Activated T-helper 1 cell treated with anti-CD3 and anti-CD28 coated beads, Interleukin-2, amount 50 U/mL, for 16 hours (primary cell): Measurements from ENCODE around the gene CD200.

Experiments
- DNase-seq, 2 donors: peaks; one replicate each; pipeline ENCODE4 v3.0.0-alpha.2; 2020; ENCODE audit warnings: low read depth in 1 of 2, low spot score in 1 of 2

CD200 gene

DNA sequence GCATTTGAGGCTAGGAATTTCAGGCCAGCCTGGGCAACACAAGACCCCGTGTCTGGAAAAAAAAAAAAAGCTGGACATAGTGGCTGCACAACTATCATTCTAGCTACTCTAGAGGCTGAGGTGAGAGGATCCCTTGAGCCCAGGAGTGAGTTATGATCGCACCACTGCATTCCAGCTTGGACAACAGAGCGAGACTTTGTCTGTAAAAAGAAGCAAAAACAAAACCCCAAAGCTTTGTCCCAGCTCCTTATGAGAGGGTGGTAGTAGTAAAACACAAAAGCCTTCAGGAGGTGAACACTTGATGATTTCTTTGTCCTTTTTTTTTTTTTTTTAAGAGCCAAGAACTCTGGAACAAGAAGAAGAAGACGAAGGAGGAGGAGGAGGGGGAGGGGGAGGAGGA, 1.1 kb upstream of the CD200 start:
- no peak for DNase-seq

DNA sequence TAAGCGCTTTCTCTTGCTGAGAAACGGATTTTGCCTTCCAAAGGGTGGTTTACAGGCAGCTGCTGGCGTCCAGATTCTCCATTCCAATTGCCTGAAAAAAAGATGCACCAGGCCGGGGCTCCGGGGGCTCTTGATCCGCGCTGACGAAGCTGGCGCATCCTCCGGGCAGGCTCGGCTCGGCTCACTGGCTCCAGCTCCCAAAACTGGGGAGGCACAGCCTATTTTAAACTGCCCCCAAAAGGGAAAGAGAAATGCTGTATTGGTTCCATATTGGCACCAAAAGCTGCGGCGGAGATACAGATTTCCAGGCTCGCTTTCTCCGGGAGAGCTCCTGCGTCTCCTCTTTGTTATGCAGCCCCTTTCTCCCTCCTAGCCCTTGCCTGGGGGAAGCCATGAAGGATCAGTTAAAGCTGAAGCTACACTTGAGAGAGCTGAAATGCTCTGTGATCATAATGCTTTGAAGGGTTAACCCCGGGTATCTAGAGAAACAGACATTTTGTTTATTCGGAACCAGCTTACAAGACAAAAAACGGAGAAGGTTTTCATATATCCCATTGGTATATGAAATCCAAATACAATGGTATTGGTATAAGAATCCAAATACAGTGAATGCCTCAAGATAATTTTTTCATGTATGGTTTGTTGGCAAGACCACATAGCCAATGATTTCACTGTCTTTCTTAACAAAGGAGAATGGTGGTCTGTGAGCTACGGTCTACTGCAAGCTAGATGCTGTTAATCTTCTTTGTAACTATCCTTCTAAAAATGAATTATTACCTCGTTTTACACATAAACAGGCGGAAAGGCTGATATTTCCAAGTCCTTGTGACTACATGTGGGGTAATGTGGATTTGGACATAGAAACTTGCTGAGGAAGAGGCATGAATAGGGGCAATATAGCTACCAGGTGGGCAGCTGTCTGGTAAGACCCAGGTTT, 693 bp downstream of the CD200 start:
- DNase-seq, result no peak

DNA sequence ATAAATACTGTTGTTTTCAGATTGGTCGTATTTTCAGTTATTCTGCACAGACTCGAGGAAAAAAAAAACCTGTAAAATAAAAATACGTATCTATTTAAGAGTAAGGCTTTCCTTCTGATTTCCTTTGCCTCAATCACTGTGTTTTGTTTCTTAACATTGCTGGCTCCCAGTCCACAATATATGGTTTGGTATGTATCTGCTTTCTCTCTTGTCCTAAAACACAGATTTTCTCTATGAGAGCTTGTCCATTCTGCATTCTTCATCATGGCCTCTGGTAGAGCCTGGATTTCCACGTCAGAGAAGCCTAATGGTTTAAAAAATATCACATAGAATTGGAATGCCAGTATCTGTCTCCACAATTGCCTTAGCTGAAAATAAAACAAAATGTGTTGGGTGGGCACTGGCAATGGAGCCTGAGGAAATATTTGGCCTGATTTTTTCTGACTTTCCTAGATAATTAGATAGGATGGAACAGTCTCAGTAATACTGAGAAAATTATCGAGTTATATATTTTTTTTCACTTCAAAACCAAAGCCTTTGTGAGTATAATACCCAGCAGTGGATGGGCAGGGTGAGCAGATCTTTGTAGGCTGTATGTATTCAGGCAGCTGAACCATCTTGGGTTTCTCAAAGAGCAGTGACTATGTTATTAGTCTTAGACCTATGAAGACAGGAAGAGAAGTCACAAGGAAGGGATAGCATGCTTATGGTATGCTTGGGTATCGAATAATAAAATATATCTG, 1.9 kb downstream of the CD200 start:
- DNase-seq, result no peak

DNA sequence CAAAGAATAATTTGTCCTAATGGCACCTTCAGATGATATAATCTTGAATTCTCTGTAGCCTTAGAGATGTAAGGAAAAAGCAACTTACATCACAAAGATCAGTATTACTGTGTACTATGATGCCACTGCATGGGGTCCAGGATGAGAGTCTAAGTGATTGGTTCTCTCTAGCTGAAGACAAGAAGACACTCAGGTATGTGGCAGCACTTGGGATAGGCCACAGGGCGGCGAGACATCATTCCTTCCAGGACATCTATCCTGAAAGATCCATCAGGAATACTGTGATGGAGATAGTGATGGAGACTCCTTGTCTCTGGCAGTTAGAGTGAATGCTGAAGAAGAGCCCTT, 2.5 kb downstream of the CD200 start:
- DNase-seq, result no peak

DNA sequence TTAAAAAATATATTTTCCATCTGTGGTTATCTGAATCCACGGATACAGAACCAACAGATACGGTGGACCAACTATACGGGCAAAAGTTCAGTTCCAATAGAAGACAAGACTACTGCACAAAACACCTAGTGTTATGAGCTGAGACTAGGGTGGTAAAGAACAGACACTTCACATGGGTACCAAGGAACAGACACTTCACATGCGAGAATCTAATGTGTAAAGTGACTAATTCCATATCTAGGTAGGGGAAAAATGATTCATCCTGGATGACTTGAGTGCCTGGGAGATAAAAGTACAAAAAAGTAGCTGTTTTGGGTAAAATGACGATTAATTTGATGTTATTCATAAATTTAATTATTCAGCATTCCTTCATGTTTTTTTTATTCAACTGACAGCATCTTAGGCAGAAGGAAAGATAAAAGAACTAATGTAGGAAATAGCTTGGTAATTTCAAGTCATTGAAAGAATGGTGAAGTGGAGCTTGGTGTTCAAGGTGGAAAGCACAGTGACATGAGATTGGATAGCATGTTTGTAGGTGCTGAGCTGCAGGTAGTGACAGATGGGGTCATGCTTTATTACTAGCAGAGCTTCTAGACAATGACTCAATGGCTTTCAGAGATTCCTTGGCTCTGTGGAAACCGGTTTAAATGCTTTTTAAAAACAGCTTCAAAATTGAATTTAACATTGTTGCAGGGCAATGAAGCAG, 5.2 kb downstream of the CD200 start:
- no peak for DNase-seq

DNA sequence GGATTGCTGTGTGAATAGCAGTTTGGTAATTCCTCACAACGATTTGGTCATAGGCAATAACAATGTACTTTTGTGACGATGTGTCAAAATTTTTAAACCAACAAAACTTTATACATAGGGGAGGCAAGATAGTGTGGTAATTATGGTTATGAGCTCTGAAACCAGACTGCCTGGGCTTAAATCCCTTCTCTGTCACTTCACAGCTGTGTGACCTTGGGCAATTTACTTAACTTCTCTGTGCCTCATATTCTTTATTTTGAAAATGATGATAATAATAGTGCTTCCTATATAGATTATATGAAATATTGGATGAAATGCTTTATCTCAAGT, 5.7 kb downstream of the CD200 start:
- DNase-seq, result no peak

DNA sequence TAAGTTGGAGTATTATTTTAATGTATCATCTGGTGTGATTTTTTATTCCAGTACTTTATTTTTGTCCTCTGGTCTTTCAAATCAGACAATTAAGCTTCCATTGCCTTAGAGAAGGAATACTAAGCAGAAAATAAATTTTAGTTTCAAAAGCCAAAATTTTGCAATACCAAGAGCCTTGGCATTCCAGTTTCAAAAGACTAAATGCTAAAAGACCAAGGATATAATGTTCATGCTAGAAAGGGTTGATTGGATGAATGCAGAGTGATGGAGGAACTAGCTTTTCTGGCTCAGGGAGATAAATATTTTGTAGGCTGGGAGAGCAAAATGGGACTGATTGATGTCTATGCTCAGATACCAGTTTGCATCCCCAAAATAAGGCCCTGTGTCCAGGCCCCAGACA, 6.2 kb downstream of the CD200 start:
- DNase-seq, result no peak

DNA sequence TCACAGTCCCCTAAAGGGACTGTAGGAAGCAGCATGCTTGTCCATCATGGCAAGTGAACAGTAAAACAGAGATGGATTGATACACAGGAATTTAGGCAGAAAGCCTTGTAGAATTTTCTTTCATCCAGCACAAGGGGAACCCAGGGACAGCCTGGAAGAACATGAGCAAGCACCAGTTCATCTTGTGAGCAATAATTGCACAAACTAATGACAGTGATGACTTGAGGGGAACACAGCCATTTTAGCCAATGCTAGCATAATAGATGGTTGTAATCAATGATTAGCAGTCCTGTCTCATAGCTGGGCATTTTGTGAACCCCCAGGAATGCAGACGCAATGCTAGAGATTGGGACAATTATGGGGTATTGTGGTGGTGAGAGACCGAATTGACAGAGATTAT, 6.7 kb downstream of the CD200 start:
- DNase-seq, result no peak

DNA sequence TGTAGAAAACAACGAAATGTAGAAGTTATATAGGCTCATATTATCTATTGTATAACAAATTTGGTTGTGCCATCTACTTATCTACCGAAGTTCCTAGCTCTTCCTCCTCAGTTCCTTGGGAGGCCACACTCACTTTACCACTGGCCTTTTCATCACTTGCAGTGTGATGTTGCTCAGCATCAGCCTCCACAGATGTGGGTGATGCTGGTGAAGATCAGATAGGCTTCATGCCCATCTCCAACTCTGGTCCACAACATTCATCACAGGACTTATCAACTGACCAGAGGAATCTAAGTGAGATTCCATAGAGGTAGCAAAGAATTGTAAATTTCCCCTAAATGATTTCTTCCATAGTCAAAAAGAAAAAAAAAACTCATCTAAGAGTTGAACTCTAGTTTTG, 8.4 kb downstream of the CD200 start:
- DNase-seq, result no peak

DNA sequence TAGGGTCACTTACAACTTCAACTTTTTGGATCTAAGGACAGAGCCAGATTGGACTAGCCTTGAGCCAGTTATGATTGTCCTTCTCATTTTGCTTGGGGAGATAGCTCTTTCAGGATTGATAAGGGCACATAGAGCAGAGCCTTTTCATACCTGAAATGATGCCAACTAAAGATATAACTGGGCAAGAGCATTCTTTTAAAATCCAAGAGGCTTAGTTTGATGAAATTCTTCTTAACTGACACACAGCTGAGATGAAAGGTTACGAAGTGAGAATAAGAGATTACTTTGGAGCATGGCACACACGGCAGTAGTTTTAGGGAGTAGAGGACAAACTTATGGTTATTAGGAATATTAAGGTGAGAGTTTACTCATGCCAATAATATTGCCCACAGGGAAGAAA, 12.7 kb downstream of the CD200 start:
- DNase-seq, result no peak

DNA sequence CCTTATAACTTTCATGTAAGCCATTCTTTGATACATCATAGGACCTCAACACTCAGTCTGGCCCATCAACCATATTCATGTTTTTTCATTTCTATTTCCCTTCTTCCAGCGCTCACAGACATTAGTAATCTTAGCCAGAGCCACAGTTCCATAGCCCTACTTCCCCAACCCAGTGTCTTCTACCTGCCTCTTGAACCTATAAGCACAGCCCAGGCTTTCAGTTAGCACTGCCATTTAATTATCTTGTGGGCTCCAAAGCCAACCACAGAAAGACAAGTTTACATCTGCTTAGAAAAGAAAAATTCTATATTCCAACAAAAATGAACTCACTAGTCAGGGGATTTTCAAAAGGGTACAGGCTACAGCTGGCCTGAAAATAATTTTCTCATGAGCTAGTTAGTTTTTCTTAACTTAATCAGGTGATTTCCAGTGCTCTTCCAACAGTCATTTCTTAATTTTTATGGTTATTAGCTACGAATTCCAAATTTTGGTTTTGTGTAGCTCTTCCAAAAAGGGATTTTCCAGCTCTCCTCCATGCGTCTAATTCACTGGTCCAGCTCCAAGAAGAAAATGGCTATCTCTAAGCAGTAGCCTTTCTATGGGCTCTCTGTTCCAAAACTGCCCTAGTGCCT, 13.7 kb downstream of the CD200 start:
- no peak for DNase-seq

DNA sequence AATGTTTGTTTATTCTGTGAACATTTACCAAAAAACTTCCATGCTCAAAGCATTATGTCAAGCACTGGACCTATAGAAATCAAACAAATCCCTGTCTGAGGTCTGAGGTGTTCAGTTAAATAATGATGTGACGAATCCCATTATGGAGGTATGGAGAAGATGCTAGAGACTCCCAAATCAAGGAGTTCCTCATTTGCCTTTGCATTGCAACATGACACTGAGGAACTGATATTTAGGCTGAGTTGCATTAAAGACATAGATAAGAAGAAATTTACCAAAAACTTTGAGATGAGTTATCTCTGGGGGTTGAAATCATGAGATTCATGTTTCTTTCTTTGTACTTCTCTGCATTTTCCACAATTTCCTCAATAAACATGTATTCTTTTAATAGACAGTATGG, 16.0 kb downstream of the CD200 start:
- DNase-seq, result no peak

DNA sequence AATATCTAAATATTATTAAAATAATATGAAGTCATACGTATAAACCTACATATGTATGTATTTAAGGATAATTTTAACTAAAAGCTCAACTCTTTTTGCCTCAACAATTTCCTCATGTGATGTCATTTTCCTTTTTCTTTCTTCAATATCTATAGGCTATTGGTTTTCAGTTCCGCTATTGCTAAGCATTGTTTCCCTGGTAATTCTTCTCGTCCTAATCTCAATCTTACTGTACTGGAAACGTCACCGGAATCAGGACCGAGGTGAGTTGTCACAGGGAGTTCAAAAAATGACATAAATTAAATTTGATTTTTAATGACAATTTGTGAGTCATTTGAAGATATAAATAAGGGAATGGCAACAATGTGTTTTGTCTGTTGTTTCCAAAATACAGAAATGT, 16.6 kb downstream of the CD200 start:
- no peak for DNase-seq

DNA sequence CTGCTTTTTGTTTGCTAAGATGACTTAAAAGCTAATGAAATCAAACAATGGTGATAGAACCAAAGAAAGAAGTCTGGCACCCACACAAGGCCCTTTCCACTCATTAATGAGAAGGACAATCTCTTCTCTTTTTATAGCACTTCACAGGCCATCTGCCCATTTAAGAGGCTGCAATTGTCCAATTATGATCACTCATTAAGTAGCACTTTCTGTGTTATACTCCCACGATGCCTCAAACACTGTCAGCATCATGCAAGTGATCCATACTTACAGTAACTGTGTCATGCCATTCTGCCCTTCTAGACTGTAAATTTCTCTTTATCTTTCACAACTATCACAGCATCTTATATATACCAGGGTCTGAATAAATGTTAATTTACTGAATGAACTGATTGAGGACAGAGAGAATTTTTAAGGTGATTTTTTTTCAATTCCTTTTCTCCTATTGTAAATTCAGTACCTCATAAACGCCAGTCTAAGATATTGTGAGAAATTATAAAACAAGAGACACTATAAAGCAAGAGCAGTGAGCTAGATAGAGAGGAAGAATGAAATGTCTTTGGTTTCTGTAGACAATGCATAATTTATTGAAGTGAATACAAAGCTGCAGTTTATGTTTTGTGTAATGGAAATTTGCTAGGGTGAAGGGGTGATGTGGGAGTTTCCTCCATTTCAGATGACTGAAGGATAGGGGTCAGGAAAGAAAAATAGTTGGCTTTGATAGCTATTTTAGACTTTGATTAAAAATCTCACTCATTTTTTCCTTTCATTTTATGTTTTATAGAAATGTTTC, 17.3 kb downstream of the CD200 start:
- no peak for DNase-seq

DNA sequence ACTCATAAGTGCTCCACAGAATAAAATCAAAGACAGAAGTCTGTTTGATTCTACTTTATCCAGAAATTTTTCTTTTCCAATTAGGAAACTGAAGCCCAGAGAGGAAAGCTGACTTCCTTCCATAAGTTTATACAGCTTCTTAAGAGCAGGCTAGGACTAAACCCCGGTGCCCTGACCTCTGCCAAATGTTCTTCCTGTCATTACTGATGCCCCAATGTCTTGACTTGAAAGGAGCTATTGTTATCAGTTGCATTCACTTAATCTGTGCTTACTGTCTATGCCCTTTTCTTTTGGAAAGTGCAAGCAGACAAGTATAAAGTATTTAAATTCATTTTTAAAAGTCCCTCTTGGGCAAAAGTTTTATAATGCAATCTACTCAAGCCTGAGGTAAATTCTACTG, 18.1 kb downstream of the CD200 start:
- no peak for DNase-seq

DNA sequence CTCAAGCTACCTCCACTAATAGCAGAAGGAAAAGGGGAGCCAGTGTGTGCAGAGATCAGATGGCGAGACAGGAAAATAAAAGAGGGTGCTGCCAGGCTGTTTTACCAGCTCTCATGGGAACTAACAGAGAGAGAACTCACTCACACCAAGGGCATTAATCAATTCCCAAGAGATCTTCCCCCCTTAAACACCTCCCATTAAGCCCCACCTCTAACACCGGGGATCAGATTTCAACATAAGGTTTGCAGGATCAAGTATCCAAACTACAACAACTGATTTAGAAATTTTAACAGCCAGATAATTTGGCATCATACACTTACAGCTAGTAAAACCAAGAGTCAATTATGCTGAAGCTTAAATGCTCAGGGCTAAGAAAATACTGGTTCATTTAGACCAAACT, 18.9 kb downstream of the CD200 start:
- DNase-seq, result no peak

DNA sequence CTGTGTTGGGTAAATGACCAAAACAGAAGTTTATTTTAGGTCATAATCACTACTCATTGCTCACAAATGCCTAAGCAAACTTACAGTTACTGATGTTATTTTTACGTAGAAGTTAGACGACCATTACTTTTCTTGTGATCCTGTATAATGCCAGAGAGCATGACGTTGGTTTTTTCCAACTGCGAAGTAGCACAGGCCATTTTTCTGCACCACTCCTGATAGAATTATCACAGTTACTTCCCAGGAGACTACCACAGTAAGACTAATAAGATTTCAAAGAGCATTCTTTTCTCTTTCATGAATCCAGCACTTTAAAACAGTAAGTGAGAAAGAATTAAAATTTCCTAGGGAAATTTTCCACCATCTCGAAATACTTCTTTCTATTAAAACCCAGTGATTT, 19.8 kb downstream of the CD200 start:
- no peak for DNase-seq

DNA sequence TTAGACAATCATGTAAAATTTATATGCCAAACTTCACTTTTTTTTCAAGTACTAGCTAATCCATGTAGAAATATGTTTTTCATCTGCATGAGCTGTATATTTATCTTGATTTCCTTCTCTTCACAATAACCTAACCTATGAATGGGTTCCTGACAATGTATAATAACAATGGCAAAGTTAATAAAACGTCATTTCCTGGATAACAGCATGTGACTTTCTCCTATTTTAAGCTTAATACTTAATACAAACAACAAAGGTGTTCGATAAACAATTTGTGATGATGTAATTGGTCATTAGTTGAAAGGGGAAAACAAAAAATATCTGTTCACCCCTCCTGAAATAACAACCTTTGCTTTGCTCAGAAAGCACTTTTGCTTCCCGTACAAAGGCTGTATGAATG, 20.4 kb downstream of the CD200 start:
- no peak for DNase-seq

DNA sequence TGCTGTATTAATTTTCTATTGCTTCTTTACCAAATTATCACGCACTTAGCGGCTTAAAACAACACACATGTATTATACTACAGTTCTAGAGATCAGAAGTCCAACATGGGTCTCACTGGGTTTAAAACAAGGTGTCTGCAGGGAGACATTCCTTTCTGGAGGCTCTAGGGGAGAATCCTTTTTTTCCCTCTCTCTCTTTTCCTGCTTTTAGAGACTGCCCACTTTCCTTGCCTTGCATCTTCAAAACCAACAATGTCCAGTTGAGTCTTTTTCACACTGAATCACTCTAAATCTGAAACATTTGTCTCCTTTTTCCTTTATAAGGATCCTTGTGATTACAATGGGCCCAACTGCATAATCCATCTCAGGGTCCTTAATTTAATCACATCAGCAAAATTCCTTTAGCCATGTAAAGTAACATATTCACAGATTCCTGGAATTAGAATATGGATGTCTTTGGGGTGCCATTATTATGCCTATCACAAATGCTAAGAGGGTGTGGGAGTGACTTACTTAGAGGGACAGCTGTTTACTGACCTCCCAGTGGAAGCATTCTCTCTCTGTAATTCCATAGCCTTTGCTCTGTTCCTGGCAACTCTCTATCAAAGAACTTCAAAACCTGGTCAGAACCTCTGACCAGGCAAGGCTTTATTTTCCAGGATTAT, 21.8 kb downstream of the CD200 start:
- DNase-seq, result no peak

DNA sequence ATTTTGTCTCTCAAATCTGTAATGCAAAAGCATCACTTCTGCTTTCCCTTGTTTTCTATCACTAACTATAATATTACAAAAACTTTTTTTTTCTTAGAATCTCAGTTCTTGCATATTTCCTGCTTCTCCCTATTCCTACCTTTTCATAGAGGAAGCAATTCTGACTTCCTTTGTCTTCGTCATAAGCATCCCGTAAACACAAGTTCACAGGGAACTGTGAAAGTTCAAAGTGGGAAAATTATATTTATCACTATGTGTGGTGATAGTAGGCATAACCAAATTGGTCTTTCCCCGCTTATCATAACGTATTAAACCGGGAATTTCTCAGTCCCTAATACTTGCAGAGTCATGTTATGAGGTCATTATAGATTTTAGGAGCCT, 22.3 kb downstream of the CD200 start:
- DNase-seq, result no peak
